RWPE1 (cell line): ENCODE results near the gene ATL1.
"Not testable (repeated sequence)": the region's sequence is repeated elsewhere in the genome, so short reads cannot be mapped to it uniquely, and the experiment has no call there.

ENCODE experiments used
- CTCF ChIA-PET: fragments of 350-600 bp; sonication (Branson Sonifier 250); formaldehyde crosslinking; extraction: SDS; loops from one replicate; lab custom pipeline; 2021; lab: Yijun Ruan, JAX
- POLR2A ChIA-PET: fragments of 400-600 bp; formaldehyde crosslinking; extraction: SDS; loops from one replicate; lab custom pipeline; 2020; ENCODE audit warnings: antibody characterized with exemption; ENCODE audit not compliant: low non-redundant PET; lab: Yijun Ruan, JAX
- DNase-seq: peaks from one replicate; pipeline ENCODE4 v3.0.0; 2012; ENCODE audit warnings: low spot score
- H3K27ac ChIP-seq: fragments of 450-650 bp; 2 replicates; pipeline ENCODE4 v1.5.1; 2017
- CTCF ChIP-seq: fragments of 450-650 bp; conservative IDR thresholded peaks from 2 replicates; pipeline ENCODE4 v1.5.1; 2017; ENCODE audit warnings: low read depth, mild to moderate bottlenecking

Gene ATL1

DNA sequence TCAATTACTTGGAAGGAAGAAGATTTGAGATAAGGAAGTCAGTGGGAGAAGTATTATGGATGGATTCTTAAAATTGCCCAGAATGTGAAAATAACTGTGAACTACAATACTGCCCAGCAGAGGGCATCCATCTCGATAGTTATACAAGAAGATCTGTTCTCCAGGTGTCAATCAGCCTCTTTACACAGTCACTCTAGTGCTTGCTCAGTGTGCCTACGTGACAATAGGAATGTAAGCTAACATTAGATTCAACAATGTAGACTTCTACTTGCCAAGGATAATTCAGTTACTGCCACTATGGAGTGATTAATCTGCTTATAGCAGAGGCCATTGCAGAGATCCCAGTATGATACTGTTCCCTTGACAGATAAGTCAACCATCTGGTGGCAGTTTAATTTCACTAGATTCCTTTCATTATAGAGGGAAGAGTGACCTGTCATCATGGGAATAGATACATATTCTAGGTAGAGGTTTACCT is 17.0 kb upstream of the ATL1 start:
- peak; percentile 63 for TF ChIP-seq CTCF
- H3K27ac ChIP-seq: no peak overlapping the region
- DNase-seq: peak; percentile 50
- CTCF ChIA-PET: interaction anchor here (0.5 to 2.4 kb wide), 8 partner anchors 17 to 429 kb away, joined by 3 to 6 read pairs (median 4); partner anchors contain the start of gene ATL1
- POLR2A ChIA-PET: no interaction called here

DNA sequence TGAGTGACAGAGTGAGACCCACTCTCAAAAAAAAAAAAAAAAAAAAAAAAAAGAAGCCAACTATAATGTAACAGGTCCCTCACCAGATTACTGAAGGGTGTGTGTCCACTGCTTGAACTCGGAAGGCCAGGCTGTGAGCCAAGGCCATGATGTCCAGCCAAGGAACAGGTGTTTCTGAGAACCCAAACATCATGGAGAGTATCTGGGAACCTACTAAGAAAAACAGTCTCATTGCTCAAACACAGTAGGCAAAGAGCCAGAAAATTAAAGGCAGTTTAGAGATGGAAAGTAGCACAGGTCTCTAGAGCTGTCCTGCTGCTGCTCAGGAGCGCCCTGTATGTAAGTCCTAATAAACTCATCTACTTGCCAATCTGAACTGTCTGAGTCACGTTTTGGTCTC is 15.0 kb upstream of the ATL1 start:
- ChIA-PET CTCF (interaction anchor here (0.6 kb wide), 1 partner anchor 282 kb away, joined by 4 read pairs; no protein-coding TSS in a partner anchor), POLR2A (no interaction called here)
- no peak for DNase-seq
- H3K27ac ChIP-seq: no peak overlapping the region
- no peak for TF ChIP-seq CTCF

- DNase-seq: no peak
- ChIA-PET CTCF (interaction anchor here (0.6 kb wide), 1 partner anchor 1016 kb away, joined by 3 read pairs; no protein-coding TSS in a partner anchor), POLR2A (no interaction called here)
- H3K27ac ChIP-seq: no peak overlapping the region
- no peak for TF ChIP-seq CTCF
These were observed 14.3 kb upstream of the ATL1 start for GRCh38 chr14:50545618-50546017.

DNA sequence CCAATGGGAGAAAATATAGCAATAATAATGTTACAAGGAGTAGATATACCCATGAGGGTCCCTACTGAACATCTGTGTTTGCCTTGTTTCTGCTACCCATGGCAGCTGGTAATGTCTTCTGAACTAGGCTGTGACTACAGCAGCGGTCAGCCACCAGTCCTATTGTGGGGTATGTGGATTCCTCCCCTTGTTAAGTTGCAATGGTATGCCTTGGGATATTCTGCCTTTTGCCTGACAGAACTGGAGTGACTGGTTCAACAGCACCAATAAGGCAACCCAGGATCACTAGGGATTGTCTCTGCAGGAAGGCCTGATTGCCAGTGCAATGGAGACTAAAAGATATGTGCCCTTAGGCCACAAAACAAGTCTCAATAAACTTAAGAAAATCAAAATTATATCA is 9.7 kb upstream of the ATL1 start:
- ChIA-PET CTCF (no interaction called here), POLR2A (no interaction called here)
- no peak overlapping the region for H3K27ac ChIP-seq
- TF ChIP-seq CTCF: no peak
- no peak for DNase-seq

- ChIA-PET CTCF (interaction anchor here (0.5 kb wide), 1 partner anchor 162 kb away, joined by 3 read pairs; no protein-coding TSS in a partner anchor), POLR2A (no interaction called here)
- no peak for TF ChIP-seq CTCF
- no peak for DNase-seq
- no peak overlapping the region for H3K27ac ChIP-seq
These were observed 8.1 kb upstream of the ATL1 start for GRCh38 chr14:50551877-50552276.

GRCh38 chr14:50552796-50553195 is 7.1 kb upstream of the ATL1 start:
- CTCF ChIA-PET, DNase-seq, POLR2A ChIA-PET, H3K27ac ChIP-seq: not testable (repeated sequence)

DNA sequence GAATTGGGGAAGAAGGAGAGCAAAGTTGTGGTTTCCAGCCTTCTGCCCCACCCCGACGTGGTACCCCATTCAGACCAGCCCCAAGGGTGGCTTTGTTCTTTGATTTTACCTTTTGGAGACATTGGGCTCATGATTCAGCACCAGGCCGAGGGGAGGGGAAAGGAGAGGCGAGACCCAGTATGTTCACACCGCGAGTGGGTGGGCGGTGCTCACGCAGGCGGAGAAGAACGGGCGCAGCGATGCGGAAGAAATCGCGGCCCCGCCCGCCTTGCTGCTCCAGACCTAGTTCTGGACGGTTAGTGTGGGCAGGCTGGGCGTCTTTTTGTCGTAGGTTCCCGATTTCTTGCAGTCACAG is 963 bp downstream of the ATL1 start:
- CTCF ChIA-PET: interaction anchor here (0.6 kb wide), 1 partner anchor 18 kb away, joined by 3 read pairs; no protein-coding TSS in a partner anchor
- peak overlapping the region; percentile 65 for H3K27ac ChIP-seq
- TF ChIP-seq CTCF: no peak
- peak; percentile 38 for DNase-seq
- POLR2A ChIA-PET: no interaction called here
